Fibroblast of skin of right quadriceps (primary cell): ENCODE data around the gene MORN4.

Source experiments
- DNase-seq: peaks from one replicate; pipeline ENCODE4 v3.0.0-alpha.2; 2013

The MORN4 gene

GRCh38 chr10:97572214-97572989 is 60.9 kb downstream of the MORN4 start, which contains the start of gene ANKRD2:
TSS of gene ANKRD2 (plus strand) at chr10:97572779. CDS start at chr10:97572789, 10 bp downstream.
- DNase-seq: peak; percentile 63

- DNase-seq: no peak
Measured at GRCh38 chr10:97571622-97572021, 61.7 kb downstream of the MORN4 start.

GRCh38 chr10:97570789-97571471 is 62.4 kb downstream of the MORN4 start:
- DNase-seq: no peak

GRCh38 chr10:97570146-97570788 is 63.0 kb downstream of the MORN4 start:
- DNase-seq: no peak

GRCh38 chr10:97567891-97568290 is 65.4 kb downstream of the MORN4 start:
- no peak for DNase-seq

GRCh38 chr10:97566336-97566996 is 66.8 kb downstream of the MORN4 start:
- DNase-seq: no peak

- no peak for DNase-seq
Measured at GRCh38 chr10:97564776-97565175, 68.5 kb downstream of the MORN4 start.
